Measurements from ENCODE around the gene ZNF132. TPM values are rescaled to one million over a fixed set of nuclear protein-coding genes. Genes with fewer than 3 reads are reported as not detected.
A peak's percentile ranks its signal among the peaks of the same experiment; 100 is the strongest.
"Not testable (repeated sequence)": the region's sequence is repeated elsewhere in the genome, so short reads cannot be mapped to it uniquely, and the experiment has no call there.

Gene ZNF132
- total RNA-seq, 4 donors from 2014 or later, result 3.7 to 6.7 (median 4.5) TPM

DNA sequence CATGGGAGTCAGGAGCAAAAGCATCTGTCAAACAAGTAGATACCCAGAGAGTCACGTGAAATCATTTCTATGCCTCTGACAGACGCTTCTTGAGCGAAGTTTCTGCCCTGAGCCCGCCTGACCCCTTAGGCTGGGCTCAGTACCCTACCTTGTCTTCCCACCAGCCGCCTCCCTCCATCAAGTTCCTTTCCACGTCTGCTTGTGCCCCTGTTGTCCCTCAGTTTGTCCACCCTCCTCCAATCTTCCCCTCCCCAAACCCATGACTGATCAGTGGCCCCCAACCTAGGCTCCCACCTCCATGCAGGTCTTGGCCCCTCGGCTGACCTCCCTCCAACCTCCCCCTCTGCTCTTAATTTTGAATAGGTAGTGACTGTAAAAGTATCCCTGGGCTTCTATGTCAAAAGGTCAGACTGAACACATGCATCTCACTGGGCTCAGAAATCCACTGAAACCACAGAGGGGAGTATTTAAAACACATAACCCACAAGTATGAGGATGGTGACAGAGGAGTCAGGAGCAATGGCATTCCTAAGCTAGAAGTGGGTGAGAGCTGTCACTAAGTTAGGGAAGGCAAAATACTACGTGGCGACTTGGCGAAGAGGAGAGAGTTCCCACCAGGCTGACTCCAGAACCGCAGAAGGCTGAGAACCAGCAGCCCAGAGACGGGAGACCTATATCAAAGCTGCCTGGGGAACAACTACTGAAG lies 34.5 kb upstream of the ZNF132 start:
- intact Hi-C loops (cut with DNase I), result no loop called here
- H3K4me1 ChIP-seq, result peaks cover 18 to 31% (median 23%) of the 10 kb centered on the region in 4 donors
- DNase-seq (ENCODE audit: extremely low spot score), result no peak
- H3K36me3 ChIP-seq, result peaks cover 14 to 63% (median 45%) of the 10 kb centered on the region in 4 donors
- 85% methylated on average over 12 of the region's 12 CpGs for WGBS
- no peaks in the 10 kb centered on the region for H3K9me3 ChIP-seq
- H3K27ac ChIP-seq (replicated peaks in 1 of 4), result peak overlapping the region; percentile 84 to 96 (median 90)
- no peak overlapping the region for H3K4me3 ChIP-seq
- no peaks in the 10 kb centered on the region for H3K27me3 ChIP-seq
- TF ChIP-seq EP300 (IDR thresholded peaks at IDR 0.05) (no peak), POLR2AphosphoS5 (IDR thresholded peaks at IDR 0.05) (no peak), POLR2A (IDR thresholded peaks at IDR 0.05; ENCODE audit: low read depth) (no peak)
- TF ChIP-seq, protein P1, sequence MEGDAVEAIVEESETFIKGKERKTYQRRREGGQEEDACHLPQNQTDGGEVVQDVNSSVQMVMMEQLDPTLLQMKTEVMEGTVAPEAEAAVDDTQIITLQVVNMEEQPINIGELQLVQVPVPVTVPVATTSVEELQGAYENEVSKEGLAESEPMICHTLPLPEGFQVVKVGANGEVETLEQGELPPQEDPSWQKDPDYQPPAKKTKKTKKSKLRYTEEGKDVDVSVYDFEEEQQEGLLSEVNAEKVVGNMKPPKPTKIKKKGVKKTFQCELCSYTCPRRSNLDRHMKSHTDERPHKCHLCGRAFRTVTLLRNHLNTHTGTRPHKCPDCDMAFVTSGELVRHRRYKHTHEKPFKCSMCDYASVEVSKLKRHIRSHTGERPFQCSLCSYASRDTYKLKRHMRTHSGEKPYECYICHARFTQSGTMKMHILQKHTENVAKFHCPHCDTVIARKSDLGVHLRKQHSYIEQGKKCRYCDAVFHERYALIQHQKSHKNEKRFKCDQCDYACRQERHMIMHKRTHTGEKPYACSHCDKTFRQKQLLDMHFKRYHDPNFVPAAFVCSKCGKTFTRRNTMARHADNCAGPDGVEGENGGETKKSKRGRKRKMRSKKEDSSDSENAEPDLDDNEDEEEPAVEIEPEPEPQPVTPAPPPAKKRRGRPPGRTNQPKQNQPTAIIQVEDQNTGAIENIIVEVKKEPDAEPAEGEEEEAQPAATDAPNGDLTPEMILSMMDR (IDR thresholded peaks at IDR 0.05), result no peak

DNA sequence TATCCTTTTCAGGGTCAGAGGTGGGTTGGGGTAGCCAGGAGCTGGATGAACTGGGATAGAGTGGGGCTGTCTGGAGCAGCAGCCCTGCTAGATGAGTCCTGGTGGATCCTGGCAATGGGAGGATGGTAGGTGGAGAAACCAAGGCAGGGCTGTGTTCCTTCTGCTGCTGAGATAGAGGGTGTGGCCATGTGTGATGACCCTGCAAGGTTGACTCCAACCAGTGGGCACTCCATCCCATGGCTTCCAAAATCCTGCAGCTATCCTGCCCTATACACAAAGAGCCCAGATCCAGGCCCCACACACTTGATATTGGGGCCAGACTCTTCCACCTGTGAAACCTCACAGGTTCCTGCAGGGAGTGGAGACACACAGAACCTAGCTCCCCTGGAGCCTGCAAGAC lies 33.8 kb upstream of the ZNF132 start:
- Histone ChIP-seq H3K4me3 (no peak overlapping the region), H3K27ac (replicated peaks in 1 of 4) (no peak overlapping the region), H3K27me3 (no peaks in the 10 kb centered on the region), H3K9me3 (no peaks in the 10 kb centered on the region), H3K4me1 (peaks cover 18 to 38% (median 24%) of the 10 kb centered on the region in 4 donors), H3K36me3 (peaks cover 14 to 62% (median 46%) of the 10 kb centered on the region in 4 donors)
- intact Hi-C loops (cut with DNase I), result no loop called here
- DNase-seq (ENCODE audit: extremely low spot score), result no peak
- TF ChIP-seq POLR2AphosphoS5 (IDR thresholded peaks at IDR 0.05) (no peak), POLR2A (IDR thresholded peaks at IDR 0.05; ENCODE audit: low read depth) (no peak), EP300 (IDR thresholded peaks at IDR 0.05) (no peak)
- TF ChIP-seq, protein P1 (IDR thresholded peaks at IDR 0.05), result no peak

DNA sequence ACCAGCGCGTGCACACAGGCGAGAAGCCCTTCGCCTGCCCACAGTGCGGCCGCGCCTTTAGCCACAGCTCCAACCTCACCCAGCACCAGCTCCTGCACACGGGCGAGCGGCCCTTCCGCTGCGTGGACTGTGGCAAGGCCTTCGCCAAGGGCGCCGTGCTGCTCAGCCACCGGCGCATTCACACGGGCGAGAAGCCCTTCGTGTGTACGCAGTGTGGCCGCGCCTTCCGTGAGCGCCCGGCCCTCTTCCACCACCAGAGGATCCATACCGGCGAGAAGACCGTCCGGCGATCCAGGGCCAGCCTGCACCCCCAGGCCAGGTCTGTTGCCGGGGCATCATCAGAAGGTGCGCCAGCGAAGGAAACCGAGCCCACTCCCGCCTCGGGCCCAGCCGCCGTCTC lies 31.8 kb upstream of the ZNF132 start:
- TF ChIP-seq POLR2A (IDR thresholded peaks at IDR 0.05; ENCODE audit: low read depth) (no peak), POLR2AphosphoS5 (IDR thresholded peaks at IDR 0.05) (no peak), EP300 (IDR thresholded peaks at IDR 0.05) (no peak)
- TF ChIP-seq, protein P1 (IDR thresholded peaks at IDR 0.05), result no peak
- DNase-seq (ENCODE audit: extremely low spot score), result no peak
- H3K36me3 ChIP-seq, result peaks cover 14 to 48% (median 39%) of the 10 kb centered on the region in 4 donors
- H3K4me3 ChIP-seq, result no peak overlapping the region
- no peaks in the 10 kb centered on the region for H3K9me3 ChIP-seq
- no peaks in the 10 kb centered on the region for H3K27me3 ChIP-seq
- peaks cover 18 to 43% (median 30%) of the 10 kb centered on the region in 4 donors for H3K4me1 ChIP-seq
- H3K27ac ChIP-seq (replicated peaks in 1 of 4), result no peak overlapping the region
- WGBS, result 93% methylated on average over 31 of the region's 39 CpGs
- intact Hi-C loops (cut with DNase I), result no loop called here

DNA sequence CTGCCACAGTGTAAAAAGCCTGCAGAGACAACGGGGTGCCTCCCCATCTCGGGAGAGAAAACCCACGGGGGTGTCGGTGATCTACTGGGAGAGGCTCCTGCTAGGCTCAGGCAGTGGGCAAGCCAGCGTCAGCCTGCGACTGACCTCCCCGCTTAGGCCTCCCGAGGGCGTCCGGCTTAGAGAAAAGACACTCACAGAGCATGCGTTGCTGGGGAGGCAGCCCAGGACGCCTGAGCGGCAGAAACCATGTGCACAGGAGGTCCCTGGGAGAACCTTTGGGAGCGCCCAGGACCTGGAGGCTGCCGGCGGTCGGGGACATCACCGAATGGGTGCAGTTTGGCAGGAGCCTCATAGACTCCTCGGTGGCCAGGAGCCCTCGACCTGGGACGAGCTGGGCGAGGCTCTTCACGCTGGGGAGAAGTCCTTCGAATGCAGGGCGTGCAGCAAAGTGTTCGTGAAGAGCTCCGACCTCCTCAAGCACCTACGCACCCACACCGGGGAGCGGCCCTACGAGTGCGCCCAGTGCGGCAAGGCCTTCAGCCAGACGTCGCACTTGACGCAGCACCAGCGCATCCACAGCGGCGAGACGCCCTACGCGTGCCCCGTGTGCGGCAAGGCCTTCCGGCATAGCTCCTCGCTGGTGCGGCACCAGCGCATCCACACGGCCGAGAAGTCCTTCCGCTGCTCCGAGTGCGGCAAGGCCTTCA lies 31.0 kb upstream of the ZNF132 start:
- intact Hi-C loops (cut with DNase I); H3K27me3 ChIP-seq; H3K9me3 ChIP-seq; H3K4me3 ChIP-seq; DNase-seq (ENCODE audit: extremely low spot score); H3K27ac ChIP-seq (replicated peaks in 1 of 4): not testable (repeated sequence)
- peaks cover 14 to 48% (median 39%) of the 10 kb centered on the region in 4 donors for H3K36me3 ChIP-seq
- peaks cover 17 to 45% (median 31%) of the 10 kb centered on the region in 4 donors for H3K4me1 ChIP-seq
- WGBS, result 97% methylated on average over 7 of the region's 53 CpGs

DNA sequence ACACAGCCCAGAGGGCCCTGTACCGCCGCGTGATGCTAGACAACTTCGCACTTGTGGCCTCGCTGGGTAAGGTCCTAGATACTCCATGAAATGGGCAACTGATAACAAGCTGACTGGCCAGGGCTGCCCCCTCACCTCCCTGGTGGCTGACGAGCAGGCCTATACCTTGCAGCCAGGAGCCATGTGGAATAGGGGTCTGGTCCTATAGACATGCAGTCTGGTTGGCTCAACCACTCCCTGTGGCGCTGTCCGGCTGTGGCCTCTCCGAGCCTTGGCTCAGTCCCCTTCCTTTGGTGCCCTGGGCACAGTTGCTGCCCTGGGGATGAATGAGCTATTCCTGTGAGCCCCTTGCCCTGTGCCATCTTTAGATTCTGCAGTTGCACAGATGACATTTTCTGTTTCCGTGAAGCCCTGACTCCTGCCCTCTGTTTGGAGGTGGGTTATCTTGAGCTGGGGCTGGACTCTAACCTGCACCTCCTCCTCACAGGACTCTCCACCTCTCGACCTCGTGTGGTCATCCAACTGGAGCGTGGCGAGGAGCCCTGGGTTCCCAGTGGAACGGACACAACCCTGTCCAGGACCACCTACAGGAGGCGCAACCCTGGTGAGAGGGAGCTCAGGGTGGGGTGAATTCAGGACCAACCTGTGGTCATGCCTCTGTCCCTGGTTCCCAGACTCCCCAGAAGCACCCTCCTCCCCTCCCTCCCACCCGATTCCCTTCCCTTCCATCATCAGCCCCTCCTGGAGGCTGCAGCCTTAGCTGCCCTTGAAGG lies 29.5 kb upstream of the ZNF132 start:
- H3K27me3 ChIP-seq, result no peaks in the 10 kb centered on the region
- no peak for TF ChIP-seq POLR2AphosphoS5 (IDR thresholded peaks at IDR 0.05)
- TF ChIP-seq, protein P1 (IDR thresholded peaks at IDR 0.05), result no peak
- peaks cover 11 to 34% (median 21%) of the 10 kb centered on the region in 4 donors for H3K4me1 ChIP-seq
- H3K4me3 ChIP-seq, result no peak overlapping the region
- H3K36me3 ChIP-seq, result peaks cover 14 to 48% (median 39%) of the 10 kb centered on the region in 4 donors
- intact Hi-C loops (cut with DNase I), result no loop called here
- 90% methylated on average over 14 of the region's 17 CpGs for WGBS
- DNase-seq (ENCODE audit: extremely low spot score), result no peak
- no peak overlapping the region for H3K27ac ChIP-seq (replicated peaks in 1 of 4)
- H3K9me3 ChIP-seq, result no peaks in the 10 kb centered on the region

All from esophagus muscularis mucosa (tissue), 4 donors.